IMR-90 (cell line): ENCODE data around the gene TXNDC16.

Experiments used
- BHLHE40 ChIP-seq: fragments of 150-350 bp; IDR thresholded peaks from 2 replicates; pipeline ENCODE4 v1.6.1; 2016; ENCODE audit warnings: mild to moderate bottlenecking, low read depth, low read length
- CEBPB ChIP-seq: IDR thresholded peaks from 2 replicates; pipeline ENCODE4 v1.6.1; 2012; ENCODE audit warnings: low read depth, low read length, improper control_type of control experiment
- CHD1 ChIP-seq: IDR thresholded peaks from 2 replicates; pipeline ENCODE4 v1.6.1; 2012; ENCODE audit warnings: low read depth, low read length, improper control_type of control experiment
- CTCF ChIP-seq: conservative IDR thresholded peaks from 2 replicates; pipeline ENCODE4 v1.5.1; 2012; ENCODE audit warnings: mild to moderate bottlenecking, low read depth, low read length, improper control_type of control experiment
- ELK1 ChIP-seq: fragments of 150-350 bp; IDR thresholded peaks from 2 replicates; pipeline ENCODE4 v1.6.1; 2016; ENCODE audit warnings: low read depth, mild to moderate bottlenecking, low read length, moderate library complexity, borderline replicate concordance
- FOS ChIP-seq: fragments of 150-350 bp; IDR thresholded peaks from 2 replicates; pipeline ENCODE4 v1.6.1; 2016; ENCODE audit warnings: low read depth, low read length
- MAFK ChIP-seq: IDR thresholded peaks from 2 replicates; pipeline ENCODE4 v1.6.1; 2012; ENCODE audit warnings: low read depth, low read length, improper control_type of control experiment
- MAZ ChIP-seq: IDR thresholded peaks from 2 replicates; pipeline ENCODE4 v1.6.1; 2012; ENCODE audit warnings: low read depth, mild to moderate bottlenecking, low read length, improper control_type of control experiment, moderate library complexity, borderline replicate concordance
- MXI1 ChIP-seq: IDR thresholded peaks from 2 replicates; pipeline ENCODE4 v1.6.1; 2012; ENCODE audit warnings: low read depth, mild to moderate bottlenecking, low read length, moderate library complexity, borderline replicate concordance
- POLR2A ChIP-seq: IDR thresholded peaks from 2 replicates; pipeline ENCODE4 v1.6.1; 2012; ENCODE audit warnings: mild to moderate bottlenecking, low read depth, low read length
- RAD21 ChIP-seq: IDR thresholded peaks from 2 replicates; pipeline ENCODE4 v1.6.1; 2012; ENCODE audit warnings: low read length, improper control_type of control experiment
- RCOR1 ChIP-seq: IDR thresholded peaks from 2 replicates; pipeline ENCODE4 v1.6.1; 2012; ENCODE audit warnings: mild to moderate bottlenecking, low read length, improper control_type of control experiment; ENCODE audit not compliant: insufficient replicate concordance
- RFX5 ChIP-seq: IDR thresholded peaks from 2 replicates; pipeline ENCODE4 v1.8.0; 2012; ENCODE audit warnings: low read depth, mild to moderate bottlenecking, low read length, moderate library complexity
- SMC3 ChIP-seq: fragments of 150-350 bp; IDR thresholded peaks from 2 replicates; pipeline ENCODE4 v1.6.1; 2016; ENCODE audit warnings: low read depth, mild to moderate bottlenecking, antibody characterized with exemption, low read length, moderate library complexity

GRCh38 chr14:52536269-52536668, 16.0 kb downstream of the TXNDC16 start:
- TF ChIP-seq POLR2A: no peak
- no peak for TF ChIP-seq CTCF
- TF ChIP-seq CEBPB: no peak
- TF ChIP-seq ELK1: no peak
- TF ChIP-seq RFX5: no peak
- no peak for TF ChIP-seq MXI1
- no peak for TF ChIP-seq SMC3
- no peak for TF ChIP-seq FOS
- no peak for TF ChIP-seq MAZ
- TF ChIP-seq RAD21: no peak
- no peak for TF ChIP-seq RCOR1
- TF ChIP-seq CHD1: no peak
- no peak for TF ChIP-seq BHLHE40
- TF ChIP-seq MAFK: no peak
